GM20000 (cell line): ENCODE data around the gene KCNK18.

ENCODE experiments used
- DNase-seq: peaks from one replicate; pipeline ENCODE4 v3.0.0; 2012; ENCODE audit warnings: low spot score
- TF ChIP-seq, protein P1 (sequence below): IDR thresholded peaks from 2 replicates; pipeline ENCODE4 v1.5.1; 2012; ENCODE audit warnings: mild to moderate bottlenecking, control low read depth; ENCODE audit errors: extremely low read depth, missing control alignments

Gene KCNK18

DNA sequence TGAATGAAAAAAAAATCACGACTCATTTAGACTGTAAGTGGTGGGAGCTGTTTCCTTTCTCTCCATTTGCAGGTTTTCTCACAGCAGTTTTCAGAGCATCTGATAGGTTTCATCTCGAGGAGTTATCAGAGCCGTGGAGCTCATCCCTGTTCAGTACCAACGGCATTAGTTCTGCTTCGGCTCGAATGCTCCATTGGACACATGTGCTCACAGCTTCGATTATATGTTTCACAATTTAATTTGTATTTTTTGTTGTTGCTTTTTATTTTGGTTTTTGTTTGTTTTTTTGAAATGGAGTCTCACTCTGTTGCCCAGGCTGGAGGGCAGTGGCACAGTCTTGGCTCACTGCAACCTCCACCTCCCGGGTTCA lies 45.2 kb downstream of the KCNK18 start:
- no peak for DNase-seq

DNA sequence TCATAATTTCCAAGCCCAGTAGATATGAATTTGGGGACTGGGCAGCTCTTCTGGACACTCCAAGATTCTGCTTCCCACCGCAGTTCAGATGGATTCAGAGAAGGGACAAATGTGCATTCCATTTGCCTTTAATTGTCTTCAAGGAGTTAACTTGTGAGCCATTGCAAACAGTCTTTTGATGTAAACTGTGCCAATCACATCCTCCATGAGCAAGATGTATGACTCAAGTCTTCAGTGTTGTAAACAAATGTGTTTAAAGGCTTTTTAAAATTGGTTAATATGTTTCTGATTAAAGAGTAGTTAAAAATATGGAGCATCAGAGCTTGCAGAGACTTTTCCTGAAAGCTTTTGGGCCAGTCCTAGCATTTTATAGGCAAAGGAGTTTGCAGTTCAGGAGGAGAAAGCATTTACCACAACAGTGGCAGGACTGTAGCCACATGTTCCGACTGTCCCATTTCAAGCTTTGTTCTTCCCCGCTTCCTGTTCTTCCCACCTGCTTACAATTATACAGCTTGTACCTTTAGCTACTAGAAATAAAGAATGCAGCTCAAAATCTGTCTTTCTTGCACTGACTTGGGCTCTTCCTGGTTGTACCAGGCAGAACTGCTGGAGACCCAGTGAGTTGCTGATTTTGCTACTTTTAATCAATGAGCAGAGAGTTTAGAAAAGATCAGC lies 49.8 kb downstream of the KCNK18 start:
- TF ChIP-seq, protein P1, sequence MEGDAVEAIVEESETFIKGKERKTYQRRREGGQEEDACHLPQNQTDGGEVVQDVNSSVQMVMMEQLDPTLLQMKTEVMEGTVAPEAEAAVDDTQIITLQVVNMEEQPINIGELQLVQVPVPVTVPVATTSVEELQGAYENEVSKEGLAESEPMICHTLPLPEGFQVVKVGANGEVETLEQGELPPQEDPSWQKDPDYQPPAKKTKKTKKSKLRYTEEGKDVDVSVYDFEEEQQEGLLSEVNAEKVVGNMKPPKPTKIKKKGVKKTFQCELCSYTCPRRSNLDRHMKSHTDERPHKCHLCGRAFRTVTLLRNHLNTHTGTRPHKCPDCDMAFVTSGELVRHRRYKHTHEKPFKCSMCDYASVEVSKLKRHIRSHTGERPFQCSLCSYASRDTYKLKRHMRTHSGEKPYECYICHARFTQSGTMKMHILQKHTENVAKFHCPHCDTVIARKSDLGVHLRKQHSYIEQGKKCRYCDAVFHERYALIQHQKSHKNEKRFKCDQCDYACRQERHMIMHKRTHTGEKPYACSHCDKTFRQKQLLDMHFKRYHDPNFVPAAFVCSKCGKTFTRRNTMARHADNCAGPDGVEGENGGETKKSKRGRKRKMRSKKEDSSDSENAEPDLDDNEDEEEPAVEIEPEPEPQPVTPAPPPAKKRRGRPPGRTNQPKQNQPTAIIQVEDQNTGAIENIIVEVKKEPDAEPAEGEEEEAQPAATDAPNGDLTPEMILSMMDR, result no peak
- DNase-seq, result no peak

More for the DNA sequence above, 45.2 kb downstream of the KCNK18 start:
- TF ChIP-seq, protein P1, result no peak

DNA sequence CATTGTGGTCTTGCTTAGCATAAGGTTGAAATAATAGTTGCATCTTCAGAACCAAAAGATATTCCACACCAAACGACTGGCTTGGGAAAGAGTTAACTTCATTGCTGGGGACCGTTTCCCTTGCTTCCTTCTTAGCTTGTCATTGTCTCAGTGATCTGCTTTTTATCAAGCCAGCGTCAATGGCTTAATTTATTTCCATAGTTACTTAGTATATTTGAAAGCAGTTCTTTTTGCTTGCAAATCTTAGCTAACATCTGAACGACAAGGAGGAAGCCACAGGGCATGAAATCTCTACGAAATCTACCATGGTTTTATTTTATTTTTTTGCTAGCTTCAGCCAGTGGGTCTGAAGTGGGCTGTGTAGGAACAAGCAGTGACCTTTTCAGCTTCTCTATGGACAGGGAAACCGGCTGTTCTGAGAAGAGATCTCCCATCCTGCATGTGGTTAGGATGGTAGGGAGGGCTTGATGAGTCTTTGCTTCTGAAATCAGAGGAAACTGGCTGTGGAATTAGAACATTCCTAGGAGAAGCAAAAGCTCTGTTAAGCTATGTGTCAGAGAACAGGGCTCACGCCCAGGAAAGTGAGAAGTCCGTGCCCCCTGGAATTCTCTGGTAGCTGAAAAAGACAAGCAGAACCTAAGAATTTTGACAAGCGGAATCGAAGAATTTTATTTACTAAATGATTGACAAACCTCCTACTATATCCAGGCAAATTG lies 51.6 kb downstream of the KCNK18 start:
- TF ChIP-seq, protein P1, result no peak

DNA sequence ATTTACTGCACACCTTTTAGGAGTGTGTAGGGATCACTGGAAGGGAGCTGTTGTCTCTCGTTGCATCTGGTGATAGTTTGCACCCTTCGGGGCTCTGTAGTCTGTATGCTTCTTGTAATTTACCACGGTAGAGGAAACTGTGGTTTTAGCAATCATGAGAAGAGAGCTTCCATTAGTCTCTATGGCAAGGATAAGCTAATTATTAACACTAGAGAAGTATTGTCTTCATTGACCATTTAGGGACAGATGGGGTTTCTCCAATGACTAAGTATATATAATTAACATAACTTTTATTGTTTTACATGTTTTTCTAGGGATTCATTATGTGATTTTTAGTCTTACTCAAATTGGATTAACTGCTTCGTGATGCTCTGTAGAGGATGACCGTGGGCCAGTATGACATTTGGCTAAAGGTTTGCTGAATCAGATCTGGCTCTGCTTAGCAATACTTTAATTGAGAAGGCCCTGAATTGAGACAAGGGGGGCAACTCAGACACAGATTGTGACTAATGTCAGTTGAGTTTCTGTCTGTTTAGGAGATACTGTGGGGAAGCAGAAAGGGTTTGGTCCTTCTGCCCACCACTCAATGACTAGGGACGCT lies 52.3 kb downstream of the KCNK18 start:
- no peak for DNase-seq
- TF ChIP-seq, protein P1, result no peak

More for the DNA sequence above, 51.6 kb downstream of the KCNK18 start:
- DNase-seq, result no peak

DNA sequence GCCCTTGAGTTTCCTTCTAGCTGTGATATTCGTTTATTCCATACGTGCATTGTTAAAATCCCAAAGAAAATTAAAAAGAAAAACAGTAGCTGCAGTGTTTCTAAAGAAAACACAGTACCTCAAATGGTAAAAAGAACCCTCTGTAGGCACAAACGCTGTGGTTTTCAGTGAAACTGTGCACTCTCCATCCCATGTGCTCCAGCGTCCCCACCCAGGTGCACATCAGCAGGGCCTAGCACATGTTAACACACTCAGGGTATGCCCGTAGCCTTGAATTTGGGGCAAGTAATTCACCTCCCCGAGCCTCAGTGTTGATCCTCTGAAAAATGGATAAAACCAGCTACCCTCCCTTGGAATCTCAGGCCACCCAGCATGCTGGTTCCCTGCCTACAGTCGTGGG lies 53.1 kb downstream of the KCNK18 start:
- TF ChIP-seq, protein P1, result no peak
- DNase-seq, result no peak

DNA sequence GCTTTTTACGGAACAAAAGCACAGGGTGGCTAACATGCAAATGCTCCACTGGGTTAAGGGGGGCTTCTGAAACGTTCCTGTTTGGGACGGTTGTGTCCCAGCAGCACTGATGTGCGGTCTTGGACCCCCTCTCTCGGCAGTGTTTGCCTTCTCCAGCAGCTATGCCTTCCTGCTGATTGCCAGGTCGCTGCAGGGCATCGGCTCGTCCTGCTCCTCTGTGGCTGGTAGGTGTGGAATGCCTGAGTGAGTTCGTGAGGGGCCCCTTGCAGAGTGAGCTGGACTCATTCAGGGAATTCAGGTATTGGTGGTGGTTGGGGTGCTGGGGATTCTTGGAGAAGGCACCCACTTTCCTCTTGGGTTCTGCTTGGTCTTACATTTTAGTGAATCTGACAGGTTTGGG lies 56.6 kb downstream of the KCNK18 start:
- TF ChIP-seq, protein P1, result no peak
- no peak for DNase-seq

DNA sequence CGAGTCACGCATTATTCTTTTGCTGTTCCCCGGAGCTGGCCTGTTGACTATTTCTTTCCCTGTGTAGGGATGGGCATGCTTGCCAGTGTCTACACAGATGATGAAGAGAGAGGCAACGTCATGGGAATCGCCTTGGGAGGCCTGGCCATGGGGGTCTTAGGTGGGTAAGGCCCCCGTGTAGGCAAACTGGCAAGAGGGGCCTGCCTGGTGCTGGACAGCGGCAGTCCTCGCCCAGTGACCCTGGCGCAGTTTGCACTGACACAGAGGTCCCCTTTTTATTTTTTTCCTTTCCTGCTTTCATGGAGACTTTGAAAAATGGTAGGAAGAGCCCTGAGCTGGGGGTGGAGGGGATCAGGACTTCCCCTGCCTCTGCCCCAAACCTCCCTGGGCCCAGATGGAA lies 57.0 kb downstream of the KCNK18 start:
- no peak for DNase-seq
- TF ChIP-seq, protein P1, result no peak
